Esophagus (tissue), 2 donors: ENCODE data around the gene MRPL53. TPM values are rescaled to one million over a fixed set of nuclear protein-coding genes. Genes with fewer than 3 reads are reported as not detected.
"Not testable (repeated sequence)": the region's sequence is repeated elsewhere in the genome, so short reads cannot be mapped to it uniquely, and the experiment has no call there.

Source experiments
- H3K27ac ChIP-seq, 2 donors: one replicate each; pipeline ENCODE4 v1.5.1; 2013; ENCODE audit warnings: low read depth in 2 of 2, mild to moderate bottlenecking in 2 of 2, inconsistent platforms in 1 of 2, low read length in 1 of 2, moderate library complexity in 1 of 2
- H3K27me3 ChIP-seq, 2 donors: one replicate each; pipeline ENCODE4 v1.6.1; 2013; ENCODE audit warnings: low read length in 2 of 2, control low read depth in 1 of 2, mild to moderate bottlenecking in 1 of 2; ENCODE audit not compliant: insufficient read depth in 2 of 2, control insufficient read depth in 1 of 2
- H3K36me3 ChIP-seq, 2 donors: one replicate each; pipeline ENCODE4 v1.6.1; 2013; ENCODE audit warnings: low read length in 1 of 2; ENCODE audit not compliant: control insufficient read depth in 2 of 2, insufficient read depth in 2 of 2
- H3K4me1 ChIP-seq, 2 donors: one replicate each; pipeline ENCODE4 v1.6.1; 2013; ENCODE audit warnings: low read length in 1 of 2; ENCODE audit not compliant: control insufficient read depth in 2 of 2, insufficient read depth in 2 of 2
- H3K4me3 ChIP-seq, 2 donors: one replicate each; pipeline ENCODE4 v1.5.1; 2013; ENCODE audit warnings: low read length in 2 of 2, mild to moderate bottlenecking in 2 of 2, low read depth in 1 of 2, moderate library complexity in 1 of 2
- H3K9me3 ChIP-seq, 2 donors: one replicate each; pipeline ENCODE4 v1.6.1; 2013; ENCODE audit warnings: mild to moderate bottlenecking in 2 of 2, low read depth in 1 of 2, low read length in 1 of 2, moderate library complexity in 1 of 2; ENCODE audit not compliant: control insufficient read depth in 2 of 2, insufficient read depth in 1 of 2
- WGBS, 2 donors: extraction: QIAGEN DNeasy Blood & Tissue Kit; methylation state at CpG; one replicate each; pipeline ENCODE4 v1.1.7; 2013; 5-methylcytosine and 5-hydroxymethylcytosine counted together
- polyA plus RNA-seq, 2 donors: library from polyadenylated mRNA; stranded (reverse); fragments of 200-250 nt; gene quantifications; one replicate each; pipeline ENCODE4 v1.2.3, GENCODE V29; 2013
- donor health status: healthy with polysubstance abuse.
- donor health status: Bipolar disorder and iron deficiency.

The MRPL53 gene
- polyA plus RNA-seq, 2 donors = 60.6 to 72.3 TPM

GRCh38 chr2:74496997-74497776 lies 24.7 kb upstream of the MRPL53 start:
- peaks cover 16 to 18% of the 10 kb centered on the region in 2 donors for H3K4me1 ChIP-seq
- H3K27ac ChIP-seq = no peak overlapping the region
- H3K36me3 ChIP-seq = peaks cover 7 to 13% of the 10 kb centered on the region in 2 donors
- H3K27me3 ChIP-seq = peaks cover 0 to 14% of the 10 kb centered on the region in 2 donors
- peak overlapping the region in 1 of 2 donors; percentile 32 for H3K4me3 ChIP-seq
- no peaks in the 10 kb centered on the region for H3K9me3 ChIP-seq
- WGBS, 2 donors = 55 to 63% methylated on average over 19 of the region's 19 CpGs

DNA sequence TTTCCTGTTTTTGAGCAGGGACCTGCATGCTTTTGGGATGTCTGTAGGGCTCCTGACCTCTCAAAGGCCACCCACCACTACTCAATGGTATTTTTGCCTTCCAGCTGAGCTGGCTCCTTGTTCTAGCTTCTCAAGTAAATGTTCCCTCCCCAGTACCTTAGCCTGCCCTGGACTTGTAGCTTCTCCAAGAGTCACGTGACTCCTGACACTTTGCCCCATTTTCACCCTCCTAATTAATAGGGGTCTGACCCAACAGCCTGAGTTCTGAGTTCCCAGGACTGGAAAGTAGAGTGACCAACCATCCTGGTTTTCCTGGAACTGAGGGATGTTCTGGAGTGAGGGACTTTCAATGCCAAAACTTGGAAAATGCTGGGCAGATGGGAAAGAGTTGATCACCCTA lies 23.0 kb upstream of the MRPL53 start:
- WGBS, 2 donors = 86 to 88% methylated on average over 1 of the region's 1 CpG
- no peaks in the 10 kb centered on the region for H3K9me3 ChIP-seq
- peaks cover 14 to 18% of the 10 kb centered on the region in 2 donors for H3K4me1 ChIP-seq
- H3K36me3 ChIP-seq = peaks cover 20 to 31% of the 10 kb centered on the region in 2 donors
- H3K27ac ChIP-seq = no peak overlapping the region
- H3K27me3 ChIP-seq = peaks cover 0 to 13% of the 10 kb centered on the region in 2 donors
- no peak overlapping the region for H3K4me3 ChIP-seq

DNA sequence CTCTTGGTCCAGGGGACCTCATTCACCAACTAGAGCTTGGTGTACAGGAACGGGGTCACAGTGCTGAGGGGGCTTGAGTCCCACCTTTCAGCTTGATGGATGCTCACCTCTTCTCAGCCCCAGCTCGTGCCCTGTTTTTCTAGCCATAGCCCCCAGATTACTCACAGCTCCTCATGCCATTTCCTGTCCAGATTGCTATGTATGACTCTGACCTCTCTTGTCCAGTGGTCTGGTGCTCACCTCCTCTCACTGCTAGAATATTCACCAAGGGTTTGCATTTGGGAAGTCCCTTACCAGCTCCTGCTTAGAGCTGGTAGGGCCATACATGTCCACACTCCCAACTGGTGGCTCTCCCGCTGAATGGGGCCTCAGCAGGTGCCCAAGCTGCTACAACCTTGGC lies 21.1 kb upstream of the MRPL53 start:
- Histone ChIP-seq H3K9me3 (no peaks in the 10 kb centered on the region), H3K4me3 (no peak overlapping the region), H3K27me3 (no peaks in the 10 kb centered on the region), H3K36me3 (peaks cover 20 to 38% of the 10 kb centered on the region in 2 donors), H3K4me1 (peaks cover 5 to 10% of the 10 kb centered on the region in 2 donors), H3K27ac (no peak overlapping the region)
- WGBS, 2 donors = 94% methylated on average over 3 of the region's 3 CpGs

- Histone ChIP-seq H3K4me3 (no peak overlapping the region), H3K9me3 (no peaks in the 10 kb centered on the region), H3K27me3 (no peaks in the 10 kb centered on the region), H3K27ac (no peak overlapping the region), H3K36me3 (peaks cover 20 to 38% of the 10 kb centered on the region in 2 donors), H3K4me1 (no peaks in the 10 kb centered on the region)
- 90 to 92% methylated on average over 12 of the region's 12 CpGs for WGBS, 2 donors
Measured at GRCh38 chr2:74491648-74492544, 19.4 kb upstream of the MRPL53 start.

GRCh38 chr2:74489906-74490305 lies 17.4 kb upstream of the MRPL53 start:
- Histone ChIP-seq H3K9me3 (no peaks in the 10 kb centered on the region), H3K4me1 (no peaks in the 10 kb centered on the region), H3K36me3 (peaks cover 20 to 38% of the 10 kb centered on the region in 2 donors), H3K27ac (no peak overlapping the region), H3K4me3 (no peak overlapping the region), H3K27me3 (no peaks in the 10 kb centered on the region)
- WGBS, 2 donors = 93 to 95% methylated on average over 9 of the region's 9 CpGs

DNA sequence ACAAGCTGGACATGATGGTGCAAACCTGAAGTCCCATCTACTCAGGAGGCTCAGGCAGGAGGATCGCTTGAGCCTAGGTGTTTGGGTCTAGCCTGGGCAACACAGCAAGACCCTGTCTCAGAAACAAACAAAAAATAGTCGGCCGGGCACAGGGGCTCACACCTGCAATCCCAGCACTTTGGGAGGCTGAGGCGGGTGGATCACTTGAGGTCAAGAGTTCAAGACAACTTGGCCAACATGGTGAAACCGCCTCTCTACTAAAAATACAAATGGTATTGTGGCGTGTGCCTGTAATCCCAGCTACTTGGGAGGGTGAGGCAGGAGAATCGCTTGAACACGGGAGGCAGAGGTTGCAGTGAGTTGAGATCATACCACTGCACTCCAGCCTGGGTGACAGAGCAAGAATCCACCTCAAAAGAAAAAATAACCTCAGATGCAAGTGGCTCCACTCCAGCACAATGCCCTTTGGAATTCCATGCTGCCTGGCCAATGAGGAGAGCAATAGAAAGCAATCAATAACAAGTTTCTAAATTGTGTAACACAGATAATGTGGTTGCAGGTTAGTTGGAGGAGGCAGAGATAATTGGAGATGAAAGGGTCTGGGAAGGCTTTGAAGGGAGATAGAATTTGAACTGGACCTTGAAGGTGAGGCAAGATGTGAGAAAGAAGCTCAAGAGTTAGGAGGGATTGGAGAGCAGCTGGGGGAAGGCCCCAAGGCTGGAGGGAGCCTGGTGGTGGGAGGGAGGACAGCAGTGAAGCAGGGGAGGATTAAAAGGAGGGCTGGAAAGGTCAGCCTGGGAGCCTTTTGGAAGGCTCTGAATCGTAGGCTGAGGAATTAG lies 16.4 kb upstream of the MRPL53 start:
- 78 to 89% methylated on average over 9 of the region's 9 CpGs for WGBS, 2 donors
- Histone ChIP-seq H3K27ac (no peak overlapping the region), H3K27me3 (no peaks in the 10 kb centered on the region), H3K4me3 (no peak overlapping the region), H3K36me3 (peaks cover 20 to 38% of the 10 kb centered on the region in 2 donors), H3K9me3 (no peaks in the 10 kb centered on the region), H3K4me1 (no peaks in the 10 kb centered on the region)

DNA sequence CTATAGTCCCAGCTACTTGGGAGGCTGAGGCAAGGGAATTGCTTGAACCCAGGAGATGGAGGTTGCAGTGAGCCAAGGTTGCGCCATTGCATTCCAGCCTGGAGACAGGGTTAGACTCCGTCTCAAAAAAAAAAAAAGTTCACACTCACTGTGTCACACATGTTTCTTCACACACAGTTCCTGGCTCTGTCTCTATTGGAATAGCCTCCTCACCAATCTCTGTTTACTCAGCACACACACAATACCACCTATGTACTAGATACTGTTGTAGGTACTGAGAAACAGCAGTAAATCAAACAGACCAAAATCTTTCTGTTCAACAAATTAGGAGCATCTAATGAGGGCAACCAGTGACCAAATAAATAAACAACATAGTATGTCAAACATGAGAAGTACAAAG lies 13.7 kb upstream of the MRPL53 start:
- peaks cover 8 to 9% of the 10 kb centered on the region in 2 donors for H3K4me1 ChIP-seq
- no peaks in the 10 kb centered on the region for H3K9me3 ChIP-seq
- H3K27ac ChIP-seq = no peak overlapping the region
- H3K27me3 ChIP-seq = no peaks in the 10 kb centered on the region
- WGBS, 2 donors = 85 to 96% methylated on average over 2 of the region's 2 CpGs
- peaks cover 6 to 15% of the 10 kb centered on the region in 2 donors for H3K36me3 ChIP-seq
- H3K4me3 ChIP-seq = no peak overlapping the region

DNA sequence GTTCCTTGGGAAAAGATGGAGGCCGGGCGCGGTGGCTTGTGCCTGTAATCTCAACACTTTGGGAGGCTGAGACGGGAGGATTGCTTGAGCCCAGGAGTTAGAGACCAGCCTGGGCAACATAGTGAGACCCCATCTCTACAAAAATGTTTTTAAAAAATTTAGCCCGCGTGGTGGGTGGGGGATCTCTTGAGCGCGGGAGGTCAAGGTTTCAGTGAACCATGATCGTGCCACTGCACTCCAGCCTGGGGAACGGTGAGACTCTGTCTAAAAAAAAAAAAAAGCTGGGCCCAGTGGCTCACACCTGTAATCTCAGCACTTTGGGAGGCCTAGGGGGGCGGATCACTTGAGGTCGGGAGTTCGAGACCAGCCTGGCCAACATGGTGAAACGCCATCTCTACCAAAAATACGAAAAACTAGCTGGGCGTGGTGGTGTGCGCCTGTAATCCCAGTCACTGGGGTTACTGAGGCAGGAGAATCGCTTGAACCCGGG lies 11.2 kb upstream of the MRPL53 start:
- H3K9me3 ChIP-seq, H3K36me3 ChIP-seq, H3K27me3 ChIP-seq: not testable (repeated sequence)
- Histone ChIP-seq H3K4me1 (peaks cover 13% of the 10 kb centered on the region in 2 donors), H3K27ac (peak overlapping the region in 1 of 2 donors; percentile 98), H3K4me3 (peak overlapping the region in 1 of 2 donors; percentile 76)
- WGBS, 2 donors = 72 to 81% methylated on average over 19 of the region's 19 CpGs
